Fibroblast of lung (primary cell): ENCODE measurements around the gene SPON1. TPM values are rescaled to one million over a fixed set of nuclear protein-coding genes. Genes with fewer than 3 reads are reported as not detected.

Experiments used
- DNase-seq, 2 donors: peaks; one replicate each; pipeline versions ENCODE4 v3.0.0 to v3.0.0-alpha.2; 2010; ENCODE audit warnings: low read depth in 2 of 2
- H2AFZ ChIP-seq: 2 replicates; pipeline ENCODE4 v1.5.1; 2012; ENCODE audit warnings: low read length, control low read depth, inconsistent platforms
- H3K27ac ChIP-seq: 2 replicates; pipeline ENCODE4 v1.5.1; 2011; ENCODE audit warnings: low read length, control low read depth; ENCODE audit not compliant: insufficient read depth
- H3K27me3 ChIP-seq: 2 replicates; pipeline ENCODE4 v1.5.1; 2011; ENCODE audit warnings: mild to moderate bottlenecking, low read length; ENCODE audit not compliant: control insufficient read depth, insufficient read depth
- H3K36me3 ChIP-seq: 2 replicates; pipeline ENCODE4 v1.5.1; 2011; ENCODE audit warnings: low read length; ENCODE audit not compliant: control insufficient read depth, insufficient read depth
- H3K4me1 ChIP-seq: 2 replicates; pipeline ENCODE4 v1.5.1; 2011; ENCODE audit warnings: low read length; ENCODE audit not compliant: control insufficient read depth, insufficient read depth; ENCODE audit errors: extremely low read depth
- H3K4me2 ChIP-seq: 2 replicates; pipeline ENCODE4 v1.5.1; 2011; ENCODE audit warnings: low read length, control low read depth; ENCODE audit not compliant: insufficient read depth; ENCODE audit errors: extremely low read depth
- H3K4me3 ChIP-seq, 4 experiments: fragments of 200-600 bp in 1 of 4; sonication (generic) in 1 of 4; replicated peaks in 1 of 4; 2 replicates each; pipeline ENCODE4 v1.5.1; 2011 to 2016; ENCODE audit warnings: low read length in 4 of 4, low read depth in 3 of 4, mild to moderate bottlenecking in 3 of 4, control low read depth in 2 of 4, inconsistent platforms in 1 of 4, mixed read lengths in 1 of 4; ENCODE audit not compliant: insufficient read depth in 1 of 4; ENCODE audit errors: control extremely low read depth in 1 of 4
- H3K79me2 ChIP-seq: 2 replicates; pipeline ENCODE4 v1.5.1; 2012; ENCODE audit warnings: mild to moderate bottlenecking, low read length, inconsistent platforms; ENCODE audit not compliant: control insufficient read depth, insufficient read depth
- H3K9ac ChIP-seq: 2 replicates; pipeline ENCODE4 v1.5.1; 2011; ENCODE audit warnings: mild to moderate bottlenecking, low read length, control low read depth; ENCODE audit not compliant: insufficient read depth
- H3K9me3 ChIP-seq: 2 replicates; pipeline ENCODE4 v1.5.1; 2012; ENCODE audit warnings: low read depth, low read length; ENCODE audit not compliant: control insufficient read depth, insufficient read depth
- H4K20me1 ChIP-seq: 2 replicates; pipeline ENCODE4 v1.5.1; 2011; ENCODE audit warnings: low read length; ENCODE audit not compliant: control insufficient read depth, insufficient read depth; ENCODE audit errors: extremely low read depth
- EZH2 ChIP-seq: IDR thresholded peaks from 2 replicates; pipeline ENCODE4 v1.5.1; 2012; ENCODE audit warnings: low read length, control low read depth, mild to moderate bottlenecking; ENCODE audit errors: missing control alignments
- polyA plus RNA-seq, 2 donors: library from polyadenylated mRNA; depleted of rRNA in 1 of 2; stranded (reverse) in 1 of 2; unstranded in 1 of 2; fragments of >200 nt; gene quantifications; 2 replicates each; pipeline ENCODE4 v1.2.1, GENCODE V29; 2011 to 2012; ENCODE audit warnings: missing spikeins in 1 of 2
- total RNA-seq: library from RNA; depleted of rRNA; stranded (reverse); fragments of >200 nt; gene quantifications from 2 replicates; pipeline ENCODE4 v1.2.1, GENCODE V29; 2014
- TF ChIP-seq, protein P1 (sequence below), 2 donors: IDR thresholded peaks in 1 of 2; conservative IDR thresholded peaks in 1 of 2; 1 replicate in 1 of 2; 2 replicates in 1 of 2; pipeline ENCODE4 v1.5.1; 2011 to 2012; ENCODE audit warnings: low read length in 2 of 2, control low read depth in 1 of 2, inconsistent platforms in 1 of 2, low read depth in 1 of 2, mild to moderate bottlenecking in 1 of 2

SPON1 gene
- total and polyA plus RNA-seq, 2 donors (not counting 1 experiment from before 2014, with no cell fraction given), result 0.45 to 3.5 TPM

DNA sequence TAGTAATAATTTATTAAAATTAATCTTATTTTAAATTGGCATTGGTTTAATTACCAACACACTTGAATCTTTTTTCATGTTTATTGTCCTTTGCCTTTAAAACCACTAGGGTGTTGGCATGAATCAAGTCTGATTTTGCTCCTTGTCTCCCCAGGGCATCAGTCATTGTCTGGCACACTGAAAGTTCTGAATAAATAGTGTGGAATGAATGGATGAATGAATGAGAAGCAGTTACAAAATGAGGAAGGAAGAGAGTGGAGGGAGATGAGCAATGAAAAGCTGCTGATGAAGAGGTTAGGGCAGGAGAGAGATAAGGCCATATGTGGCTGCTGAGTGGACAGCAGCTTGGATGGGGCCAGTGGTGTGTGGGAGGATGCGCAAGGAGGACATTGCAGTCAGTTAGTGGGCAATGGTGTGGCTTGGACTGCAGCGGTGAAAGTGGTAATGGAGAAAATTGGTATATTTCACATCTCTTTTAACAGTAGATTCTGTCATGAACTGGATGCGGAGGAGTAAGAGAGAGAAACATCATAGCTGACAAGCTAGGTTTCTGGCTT is 132.0 kb downstream of the SPON1 start:
- H3K79me2 ChIP-seq, result no peaks in the 10 kb centered on the region
- H3K36me3 ChIP-seq, result no peaks in the 10 kb centered on the region
- no peak overlapping the region for H2AFZ ChIP-seq
- H3K4me3 ChIP-seq, result no peak overlapping the region
- no peaks in the 10 kb centered on the region for H3K4me1 ChIP-seq
- DNase-seq, result no peak
- no peak overlapping the region for H3K27ac ChIP-seq
- no peaks in the 10 kb centered on the region for H3K27me3 ChIP-seq
- H3K4me2 ChIP-seq, result no peak overlapping the region
- no peak overlapping the region for H3K9ac ChIP-seq
- H3K9me3 ChIP-seq, result no peaks in the 10 kb centered on the region
- H4K20me1 ChIP-seq, result no peaks in the 10 kb centered on the region
- TF ChIP-seq EZH2, result no peak
- TF ChIP-seq, protein P1, sequence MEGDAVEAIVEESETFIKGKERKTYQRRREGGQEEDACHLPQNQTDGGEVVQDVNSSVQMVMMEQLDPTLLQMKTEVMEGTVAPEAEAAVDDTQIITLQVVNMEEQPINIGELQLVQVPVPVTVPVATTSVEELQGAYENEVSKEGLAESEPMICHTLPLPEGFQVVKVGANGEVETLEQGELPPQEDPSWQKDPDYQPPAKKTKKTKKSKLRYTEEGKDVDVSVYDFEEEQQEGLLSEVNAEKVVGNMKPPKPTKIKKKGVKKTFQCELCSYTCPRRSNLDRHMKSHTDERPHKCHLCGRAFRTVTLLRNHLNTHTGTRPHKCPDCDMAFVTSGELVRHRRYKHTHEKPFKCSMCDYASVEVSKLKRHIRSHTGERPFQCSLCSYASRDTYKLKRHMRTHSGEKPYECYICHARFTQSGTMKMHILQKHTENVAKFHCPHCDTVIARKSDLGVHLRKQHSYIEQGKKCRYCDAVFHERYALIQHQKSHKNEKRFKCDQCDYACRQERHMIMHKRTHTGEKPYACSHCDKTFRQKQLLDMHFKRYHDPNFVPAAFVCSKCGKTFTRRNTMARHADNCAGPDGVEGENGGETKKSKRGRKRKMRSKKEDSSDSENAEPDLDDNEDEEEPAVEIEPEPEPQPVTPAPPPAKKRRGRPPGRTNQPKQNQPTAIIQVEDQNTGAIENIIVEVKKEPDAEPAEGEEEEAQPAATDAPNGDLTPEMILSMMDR (conservative IDR thresholded peaks at IDR 0.05 in 1 of 2, IDR thresholded peaks at IDR 0.05 in 1 of 2; ENCODE audit: low read depth in 1 of 2, low read length in 2 of 2), result no peak

DNA sequence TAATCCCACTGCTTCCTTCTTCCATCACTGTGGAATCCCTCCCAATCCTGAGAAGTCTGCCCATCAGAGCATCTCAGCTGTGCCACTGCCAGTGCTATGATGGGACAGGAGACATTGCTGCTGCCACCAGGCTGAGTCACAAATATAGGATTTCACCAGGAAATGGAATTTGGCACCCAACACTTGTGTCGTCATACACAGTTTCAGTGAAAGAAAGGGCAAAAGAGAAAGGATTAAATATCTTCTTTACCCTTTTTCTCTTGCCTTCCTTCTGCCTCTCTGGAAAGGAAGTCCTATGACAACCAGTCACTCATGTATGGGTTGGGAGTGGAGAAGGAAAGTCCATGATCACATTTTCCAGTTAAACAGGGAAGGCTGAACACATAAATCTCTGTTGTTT is 133.4 kb downstream of the SPON1 start:
- Histone ChIP-seq H3K27me3 (no peaks in the 10 kb centered on the region), H3K36me3 (no peaks in the 10 kb centered on the region), H3K4me2 (no peak overlapping the region), H3K4me3 (no peak overlapping the region), H3K9ac (no peak overlapping the region), H3K27ac (no peak overlapping the region), H3K4me1 (no peaks in the 10 kb centered on the region), H4K20me1 (no peaks in the 10 kb centered on the region), H3K9me3 (no peaks in the 10 kb centered on the region), H2AFZ (no peak overlapping the region), H3K79me2 (no peaks in the 10 kb centered on the region)
- no peak for DNase-seq
- no peak for TF ChIP-seq EZH2
- TF ChIP-seq, protein P1 (conservative IDR thresholded peaks at IDR 0.05 in 1 of 2, IDR thresholded peaks at IDR 0.05 in 1 of 2; ENCODE audit: low read depth in 1 of 2, low read length in 2 of 2), result no peak

- Histone ChIP-seq H2AFZ (no peak overlapping the region), H3K4me3 (no peak overlapping the region), H4K20me1 (no peaks in the 10 kb centered on the region), H3K4me2 (no peak overlapping the region), H3K27me3 (no peaks in the 10 kb centered on the region), H3K79me2 (no peaks in the 10 kb centered on the region), H3K27ac (no peak overlapping the region), H3K9ac (no peak overlapping the region), H3K4me1 (no peaks in the 10 kb centered on the region), H3K36me3 (no peaks in the 10 kb centered on the region), H3K9me3 (no peaks in the 10 kb centered on the region)
- no peak for DNase-seq
- TF ChIP-seq EZH2, result no peak
- TF ChIP-seq, protein P1 (conservative IDR thresholded peaks at IDR 0.05 in 1 of 2, IDR thresholded peaks at IDR 0.05 in 1 of 2; ENCODE audit: low read depth in 1 of 2, low read length in 2 of 2), result no peak
Observed at GRCh38 chr11:14096606-14097005, 134.1 kb downstream of the SPON1 start.
